Stimulated activated naive CD8-positive, alpha-beta T cell treated with anti-CD3 and anti-CD28 coated beads, Interleukin-15, amount 100 ng/mL, for 72 hours (primary cell): ENCODE results near the gene MAGOH.
"Not testable (repeated sequence)": the region's sequence is repeated elsewhere in the genome, so short reads cannot be mapped to it uniquely, and the experiment has no call there.

ENCODE experiments used
- ATAC-seq: fragments of 150-1000 bp; cut with Tn5 transposase; 2 replicates; pipeline ENCODE4 v1.10.0; 2021; ENCODE audit warnings: mild to moderate bottlenecking, moderate library complexity
- DNase-seq, 2 donors: peaks; one replicate each; pipeline ENCODE4 v3.0.0; 2021 to 2022
- H3K27ac Mint-ChIP-seq, 2 donors: one replicate each; pipeline ENCODE4 v1.8.0; 2022; ENCODE audit warnings: mild to moderate bottlenecking in 2 of 2, mixed read lengths in 2 of 2, moderate library complexity in 2 of 2
- H3K27me3 Mint-ChIP-seq: one replicate; pipeline ENCODE4 v1.8.0; 2022; ENCODE audit warnings: mixed read lengths
- H3K4me1 Mint-ChIP-seq: one replicate; pipeline ENCODE4 v1.8.0; 2022; ENCODE audit warnings: mild to moderate bottlenecking, mixed read lengths
- H3K4me3 Mint-ChIP-seq, 2 donors: one replicate each; pipeline ENCODE4 v1.8.0; 2022; ENCODE audit warnings: mild to moderate bottlenecking in 2 of 2, mixed read lengths in 2 of 2, moderate library complexity in 1 of 2
- H3K9me3 Mint-ChIP-seq, 2 donors: one replicate each; pipeline ENCODE4 v1.8.0; 2022; ENCODE audit warnings: mixed read lengths in 2 of 2

The MAGOH gene

GRCh38 chr1:53214376-53214940 is 23.9 kb downstream of the MAGOH start:
- Mint-ChIP-seq H3K4me1 (peaks cover 16% of the 10 kb centered on the region), H3K9me3 (no peaks in the 10 kb centered on the region), H3K27ac (no peak overlapping the region), H3K27me3 (no peaks in the 10 kb centered on the region), H3K4me3 (no peak overlapping the region)
- ATAC-seq (no peak), DNase-seq (no peak)

GRCh38 chr1:53210954-53211353 is 27.4 kb downstream of the MAGOH start:
- DNase-seq (no peak), ATAC-seq (no peak)
- Mint-ChIP-seq H3K4me1 (no peaks in the 10 kb centered on the region), H3K27ac (no peak overlapping the region), H3K4me3 (no peak overlapping the region), H3K9me3 (peaks cover 8 to 11% of the 10 kb centered on the region in 2 donors), H3K27me3 (no peaks in the 10 kb centered on the region)

- no peak overlapping the region for H3K27ac Mint-ChIP-seq
- no peak for DNase-seq
- peaks cover 8 to 11% of the 10 kb centered on the region in 2 donors for H3K9me3 Mint-ChIP-seq
- no peak for ATAC-seq
- H3K27me3 Mint-ChIP-seq = no peaks in the 10 kb centered on the region
- H3K4me1 Mint-ChIP-seq = no peaks in the 10 kb centered on the region
- no peak overlapping the region for H3K4me3 Mint-ChIP-seq
Measured at GRCh38 chr1:53210352-53210751, 28.0 kb downstream of the MAGOH start.

- Mint-ChIP-seq H3K4me3 (no peak overlapping the region), H3K27me3 (no peaks in the 10 kb centered on the region), H3K9me3 (peaks cover 19 to 24% of the 10 kb centered on the region in 2 donors), H3K4me1 (no peaks in the 10 kb centered on the region), H3K27ac (no peak overlapping the region)
- ATAC-seq (no peak), DNase-seq (no peak)
Measured at GRCh38 chr1:53207726-53208125, 30.6 kb downstream of the MAGOH start.

GRCh38 chr1:53206735-53207379 is 31.5 kb downstream of the MAGOH start:
- H3K27me3 Mint-ChIP-seq = no peaks in the 10 kb centered on the region
- H3K9me3 Mint-ChIP-seq = peaks cover 19 to 24% of the 10 kb centered on the region in 2 donors
- H3K27ac Mint-ChIP-seq = no peak overlapping the region
- DNase-seq (no peak), ATAC-seq (no peak)
- no peak overlapping the region for H3K4me3 Mint-ChIP-seq
- no peaks in the 10 kb centered on the region for H3K4me1 Mint-ChIP-seq

- H3K27me3 Mint-ChIP-seq, DNase-seq, H3K4me3 Mint-ChIP-seq, H3K27ac Mint-ChIP-seq, ATAC-seq, H3K4me1 Mint-ChIP-seq: not testable (repeated sequence)
- H3K9me3 Mint-ChIP-seq = peaks cover 19 to 24% of the 10 kb centered on the region in 2 donors
Measured at GRCh38 chr1:53206083-53206685, 32.1 kb downstream of the MAGOH start.

GRCh38 chr1:53205496-53205895 is 32.8 kb downstream of the MAGOH start:
- H3K4me3 Mint-ChIP-seq, H3K4me1 Mint-ChIP-seq, DNase-seq, H3K27ac Mint-ChIP-seq, H3K27me3 Mint-ChIP-seq, ATAC-seq: not testable (repeated sequence)
- H3K9me3 Mint-ChIP-seq = peaks cover 19 to 24% of the 10 kb centered on the region in 2 donors

- ATAC-seq = no peak
- Mint-ChIP-seq H3K27ac (no peak overlapping the region), H3K4me1 (peaks cover under 1% of the 10 kb centered on the region), H3K4me3 (no peak overlapping the region), H3K9me3 (peaks cover 19 to 24% of the 10 kb centered on the region in 2 donors), H3K27me3 (no peaks in the 10 kb centered on the region)
- no peak for DNase-seq
Measured at GRCh38 chr1:53203466-53203865, 34.9 kb downstream of the MAGOH start.

- Mint-ChIP-seq H3K9me3 (no peaks in the 10 kb centered on the region), H3K27ac (peak overlapping the region; percentile 90 to 99), H3K4me3 (peak overlapping the region; percentile 85 to 96), H3K4me1 (peaks cover 25% of the 10 kb centered on the region), H3K27me3 (no peaks in the 10 kb centered on the region)
- DNase-seq (no peak), ATAC-seq (no peak)
Measured at GRCh38 chr1:53198241-53198651, 40.1 kb downstream of the MAGOH start.

GRCh38 chr1:53197291-53198200 is 40.8 kb downstream of the MAGOH start:
- ATAC-seq (no peak), DNase-seq (no peak)
- Mint-ChIP-seq H3K9me3 (no peaks in the 10 kb centered on the region), H3K27ac (peak overlapping the region; percentile 90 to 99), H3K4me1 (peaks cover 25% of the 10 kb centered on the region), H3K4me3 (peak overlapping the region; percentile 85 to 96), H3K27me3 (no peaks in the 10 kb centered on the region)

GRCh38 chr1:53196485-53197290 is 41.6 kb downstream of the MAGOH start, which contains the start of gene CPT2:
Gene CPT2 (plus strand): TSS chr1:53196824. CDS start chr1:53196944, 120 bp downstream.
- peaks cover 25% of the 10 kb centered on the region for H3K4me1 Mint-ChIP-seq
- no peaks in the 10 kb centered on the region for H3K27me3 Mint-ChIP-seq
- H3K4me3 Mint-ChIP-seq = peak within 1 kb of the TSS; percentile 85 to 96
- DNase-seq = peak; percentile 87 to 94
- H3K27ac Mint-ChIP-seq = peak within 1 kb of the TSS; percentile 98 to 99
- peak; percentile 99 for ATAC-seq
- H3K9me3 Mint-ChIP-seq = no peaks in the 10 kb centered on the region

- no peaks in the 10 kb centered on the region for H3K27me3 Mint-ChIP-seq
- peak overlapping the region; percentile 84 to 98 for H3K27ac Mint-ChIP-seq
- H3K4me3 Mint-ChIP-seq = peak overlapping the region; percentile 85 to 96
- H3K9me3 Mint-ChIP-seq = no peaks in the 10 kb centered on the region
- DNase-seq (no peak), ATAC-seq (peak; percentile 21)
- peaks cover 25% of the 10 kb centered on the region for H3K4me1 Mint-ChIP-seq
Measured at GRCh38 chr1:53196017-53196484, 42.3 kb downstream of the MAGOH start.

- no peak overlapping the region for H3K4me3 Mint-ChIP-seq
- DNase-seq (no peak), ATAC-seq (no peak)
- H3K27ac Mint-ChIP-seq = no peak overlapping the region
- no peaks in the 10 kb centered on the region for H3K27me3 Mint-ChIP-seq
- peaks cover 25% of the 10 kb centered on the region for H3K4me1 Mint-ChIP-seq
- no peaks in the 10 kb centered on the region for H3K9me3 Mint-ChIP-seq
Measured at GRCh38 chr1:53195246-53196016, 42.9 kb downstream of the MAGOH start.

GRCh38 chr1:53190210-53190611 is 48.1 kb downstream of the MAGOH start:
- no peak for ATAC-seq
- H3K27me3 Mint-ChIP-seq = no peaks in the 10 kb centered on the region
- peak overlapping the region in 1 of 2 donors; percentile 55 for H3K27ac Mint-ChIP-seq
- no peaks in the 10 kb centered on the region for H3K9me3 Mint-ChIP-seq
- no peaks in the 10 kb centered on the region for H3K4me1 Mint-ChIP-seq
- DNase-seq = no peak
- H3K4me3 Mint-ChIP-seq = no peak overlapping the region
